Vagina (tissue), 2 donors: ENCODE measurements around the gene ZMYM2. TPM values are rescaled to one million over a fixed set of nuclear protein-coding genes. Genes with fewer than 3 reads are reported as not detected.

Source experiments
- DNase-seq, 2 donors: peaks; one replicate each; pipeline ENCODE4 v3.0.0-alpha.2; 2017; ENCODE audit errors: extremely low spot score in 2 of 2
- H3K27ac ChIP-seq: fragments of 200-600 bp; sonication (generic); one replicate; pipeline ENCODE4 v1.5.1; 2019
- H3K27me3 ChIP-seq: fragments of 200-600 bp; sonication (generic); one replicate; pipeline ENCODE4 v1.5.1; 2019
- H3K36me3 ChIP-seq, 2 donors: fragments of 200-600 bp; sonication (generic); one replicate each; pipeline ENCODE4 v1.5.1; 2017 to 2019
- H3K4me1 ChIP-seq: fragments of 200-600 bp; sonication (generic); one replicate; pipeline ENCODE4 v1.5.1; 2019
- H3K4me3 ChIP-seq, 2 donors: fragments of 200-600 bp; sonication (generic); 1 replicate in 1 of 2; 2 replicates in 1 of 2; pipeline ENCODE4 v1.5.1; 2016 to 2019
- H3K9me3 ChIP-seq: fragments of 200-600 bp; sonication (generic); one replicate; pipeline ENCODE4 v1.5.1; 2019
- CTCF ChIP-seq, 3 experiments: fragments of 450-650 bp in 2 of 3; fragments of 200-600 bp in 1 of 3; sonication (generic) in 1 of 3; IDR thresholded peaks; one replicate each; pipeline ENCODE4 v1.5.1; 2017 to 2019; ENCODE audit warnings: antibody characterized with exemption in 3 of 3, mild to moderate bottlenecking in 2 of 3, moderate library complexity in 2 of 3
- POLR2A ChIP-seq, 2 donors: fragments of 450-650 bp; IDR thresholded peaks; one replicate each; pipeline ENCODE4 v1.6.1; 2017; ENCODE audit warnings: antibody characterized with exemption in 2 of 2, mild to moderate bottlenecking in 2 of 2, moderate library complexity in 2 of 2
- POLR2AphosphoS5 ChIP-seq, 2 donors: sonication (generic); formaldehyde crosslinking; IDR thresholded peaks; one replicate each; pipeline ENCODE4 v1.9.0; 2017; ENCODE audit warnings: antibody characterized with exemption in 2 of 2, mild to moderate bottlenecking in 2 of 2, low read depth in 1 of 2; ENCODE audit not compliant: insufficient read depth in 1 of 2
- intact Hi-C: fragments of 100-400 bp; cut with DNase I; formaldehyde crosslinking; loops from one replicate; pipeline ENCODE4 v1.15.1; 2023
- total RNA-seq: library from RNA; depleted of rRNA; stranded (reverse); fragments of >200 nt; gene quantifications from one replicate; pipeline ENCODE4 v1.2.3, GENCODE V29; 2016

The ZMYM2 gene
- total RNA-seq, 1 donor from 2014 or later, result 80.8 TPM

- H3K36me3 ChIP-seq, result no peaks in the 10 kb centered on the region
- no peak for DNase-seq
- no peak for TF ChIP-seq POLR2AphosphoS5 (IDR thresholded peaks at IDR 0.05; ENCODE audit: insufficient read depth in 1 of 2, low read depth in 1 of 2)
- TF ChIP-seq CTCF (IDR thresholded peaks at IDR 0.05), result no peak
- no peaks in the 10 kb centered on the region for H3K9me3 ChIP-seq
- H3K4me3 ChIP-seq, result no peak overlapping the region
- H3K27me3 ChIP-seq, result no peaks in the 10 kb centered on the region
- H3K4me1 ChIP-seq, result no peaks in the 10 kb centered on the region
- H3K27ac ChIP-seq, result no peak overlapping the region
- intact Hi-C loops, result no loop called here
Measured at GRCh38 chr13:19950374-19950773, 8.2 kb upstream of the ZMYM2 start.

- Histone ChIP-seq H3K4me1 (no peaks in the 10 kb centered on the region), H3K27ac (no peak overlapping the region), H3K36me3 (no peaks in the 10 kb centered on the region), H3K9me3 (no peaks in the 10 kb centered on the region), H3K4me3 (no peak overlapping the region), H3K27me3 (no peaks in the 10 kb centered on the region)
- DNase-seq, result no peak
- TF ChIP-seq POLR2A (IDR thresholded peaks at IDR 0.05) (no peak), POLR2AphosphoS5 (IDR thresholded peaks at IDR 0.05; ENCODE audit: insufficient read depth in 1 of 2, low read depth in 1 of 2) (no peak), CTCF (IDR thresholded peaks at IDR 0.05) (no peak)
- intact Hi-C loops, result no loop called here
Measured at GRCh38 chr13:19952850-19953249, 5.7 kb upstream of the ZMYM2 start.

- Histone ChIP-seq H3K4me1 (peaks cover 15% of the 10 kb centered on the region), H3K4me3 (no peak overlapping the region), H3K27ac (no peak overlapping the region), H3K9me3 (no peaks in the 10 kb centered on the region), H3K27me3 (no peaks in the 10 kb centered on the region), H3K36me3 (no peaks in the 10 kb centered on the region)
- intact Hi-C loops, result loop anchor here (5.0 kb wide), 1 partner anchor 94 kb away; the partner anchor contains the start of gene ZMYM5
- TF ChIP-seq POLR2A (IDR thresholded peaks at IDR 0.05), result no peak
- TF ChIP-seq CTCF (IDR thresholded peaks at IDR 0.05), result no peak
- no peak for TF ChIP-seq POLR2AphosphoS5 (IDR thresholded peaks at IDR 0.05; ENCODE audit: insufficient read depth in 1 of 2, low read depth in 1 of 2)
- no peak for DNase-seq
Measured at GRCh38 chr13:19955873-19956559, 2.5 kb upstream of the ZMYM2 start.

GRCh38 chr13:19957320-19958154 lies 990 bp upstream of the ZMYM2 start:
- intact Hi-C loops, result loop anchor here (5.0 kb wide), 1 partner anchor 95 kb away; the partner anchor contains the start of gene ZMYM5
- no peaks in the 10 kb centered on the region for H3K9me3 ChIP-seq
- no peaks in the 10 kb centered on the region for H3K36me3 ChIP-seq
- H3K4me1 ChIP-seq, result peaks cover 31% of the 10 kb centered on the region
- H3K27me3 ChIP-seq, result no peaks in the 10 kb centered on the region
- DNase-seq, result peak in 1 of 2 donors; percentile 92
- peak overlapping the region; percentile 62 to 70 for H3K4me3 ChIP-seq
- peak overlapping the region; percentile 99 for H3K27ac ChIP-seq
- TF ChIP-seq POLR2A (IDR thresholded peaks at IDR 0.05) (peak in 1 of 2 donors; percentile 57), CTCF (IDR thresholded peaks at IDR 0.05) (peak; percentile 60 to 78 (median 78)), POLR2AphosphoS5 (IDR thresholded peaks at IDR 0.05; ENCODE audit: insufficient read depth in 1 of 2, low read depth in 1 of 2) (peak; percentile 64 to 87)
